Memory B cell (primary cell): ENCODE measurements around the gene TPGS2.

ENCODE experiments used
- ATAC-seq: fragments of 150-1000 bp; cut with Tn5 transposase; 2 replicates; pipeline ENCODE4 v1.10.0; 2021; ENCODE audit warnings: low read depth, mild to moderate bottlenecking, moderate library complexity
- DNase-seq, 2 donors: peaks; one replicate each; pipeline ENCODE4 v3.0.0; 2022; ENCODE audit warnings: low spot score in 2 of 2
- H3K27ac Mint-ChIP-seq: one replicate; pipeline ENCODE4 v1.8.0; 2022; ENCODE audit warnings: mild to moderate bottlenecking, moderate library complexity, mixed read lengths
- H3K27me3 Mint-ChIP-seq: one replicate; pipeline ENCODE4 v1.8.0; 2022; ENCODE audit warnings: mixed read lengths
- H3K36me3 Mint-ChIP-seq: one replicate; pipeline ENCODE4 v1.8.0; 2022; ENCODE audit warnings: mild to moderate bottlenecking, mixed read lengths
- H3K4me1 Mint-ChIP-seq: one replicate; pipeline ENCODE4 v1.8.0; 2022; ENCODE audit warnings: mixed read lengths
- H3K4me3 Mint-ChIP-seq: one replicate; pipeline ENCODE4 v1.8.0; 2022; ENCODE audit warnings: mild to moderate bottlenecking, moderate library complexity, mixed read lengths
- H3K9me3 Mint-ChIP-seq: one replicate; pipeline ENCODE4 v1.8.0; 2022; ENCODE audit warnings: mixed read lengths

TPGS2 gene

GRCh38 chr18:36813101-36813775, 15.6 kb downstream of the TPGS2 start:
- ATAC-seq (no peak), DNase-seq (no peak)
- Mint-ChIP-seq H3K27ac (peak overlapping the region; percentile 49), H3K27me3 (no peaks in the 10 kb centered on the region), H3K9me3 (no peaks in the 10 kb centered on the region), H3K36me3 (peaks cover 13% of the 10 kb centered on the region), H3K4me3 (no peak overlapping the region), H3K4me1 (peaks cover 2% of the 10 kb centered on the region)

GRCh38 chr18:36812678-36813077, 16.1 kb downstream of the TPGS2 start:
- peak overlapping the region; percentile 49 for H3K27ac Mint-ChIP-seq
- peaks cover 2% of the 10 kb centered on the region for H3K4me1 Mint-ChIP-seq
- H3K27me3 Mint-ChIP-seq = no peaks in the 10 kb centered on the region
- H3K9me3 Mint-ChIP-seq = no peaks in the 10 kb centered on the region
- peaks cover 10% of the 10 kb centered on the region for H3K36me3 Mint-ChIP-seq
- DNase-seq = no peak
- no peak for ATAC-seq
- H3K4me3 Mint-ChIP-seq = no peak overlapping the region

- DNase-seq (no peak), ATAC-seq (no peak)
- Mint-ChIP-seq H3K27me3 (no peaks in the 10 kb centered on the region), H3K4me1 (peaks cover 2% of the 10 kb centered on the region), H3K36me3 (peaks cover 13% of the 10 kb centered on the region), H3K4me3 (no peak overlapping the region), H3K9me3 (no peaks in the 10 kb centered on the region), H3K27ac (no peak overlapping the region)
Observed at GRCh38 chr18:36811955-36812354, 16.8 kb downstream of the TPGS2 start.

- DNase-seq (no peak), ATAC-seq (no peak)
- H3K27ac Mint-ChIP-seq = no peak overlapping the region
- no peaks in the 10 kb centered on the region for H3K9me3 Mint-ChIP-seq
- H3K27me3 Mint-ChIP-seq = no peaks in the 10 kb centered on the region
- no peak overlapping the region for H3K4me3 Mint-ChIP-seq
- peaks cover 2% of the 10 kb centered on the region for H3K4me1 Mint-ChIP-seq
- peaks cover 12% of the 10 kb centered on the region for H3K36me3 Mint-ChIP-seq
Observed at GRCh38 chr18:36811430-36811829, 17.4 kb downstream of the TPGS2 start.

GRCh38 chr18:36809590-36810381, 19.0 kb downstream of the TPGS2 start:
- peak; percentile 27 to 57 for DNase-seq
- Mint-ChIP-seq H3K27ac (no peak overlapping the region), H3K9me3 (no peaks in the 10 kb centered on the region), H3K4me1 (peaks cover 2% of the 10 kb centered on the region), H3K27me3 (no peaks in the 10 kb centered on the region), H3K36me3 (peaks cover 19% of the 10 kb centered on the region), H3K4me3 (no peak overlapping the region)
- peak; percentile 92 for ATAC-seq

GRCh38 chr18:36808681-36809080, 20.1 kb downstream of the TPGS2 start:
- Mint-ChIP-seq H3K4me3 (no peak overlapping the region), H3K27ac (no peak overlapping the region), H3K9me3 (no peaks in the 10 kb centered on the region), H3K36me3 (peaks cover 27% of the 10 kb centered on the region), H3K27me3 (no peaks in the 10 kb centered on the region), H3K4me1 (peaks cover 2% of the 10 kb centered on the region)
- DNase-seq = no peak
- no peak for ATAC-seq

GRCh38 chr18:36805105-36805504, 23.7 kb downstream of the TPGS2 start:
- Mint-ChIP-seq H3K27ac (no peak overlapping the region), H3K36me3 (peaks cover 45% of the 10 kb centered on the region), H3K4me3 (no peak overlapping the region), H3K9me3 (no peaks in the 10 kb centered on the region), H3K4me1 (peaks cover 2% of the 10 kb centered on the region), H3K27me3 (no peaks in the 10 kb centered on the region)
- ATAC-seq (no peak), DNase-seq (no peak)

GRCh38 chr18:36798738-36799473, 29.9 kb downstream of the TPGS2 start:
- Mint-ChIP-seq H3K27me3 (no peaks in the 10 kb centered on the region), H3K36me3 (peaks cover 59% of the 10 kb centered on the region), H3K27ac (no peak overlapping the region), H3K4me1 (no peaks in the 10 kb centered on the region), H3K9me3 (no peaks in the 10 kb centered on the region), H3K4me3 (no peak overlapping the region)
- DNase-seq (no peak), ATAC-seq (no peak)

GRCh38 chr18:36792634-36793283, 36.0 kb downstream of the TPGS2 start:
- Mint-ChIP-seq H3K4me3 (no peak overlapping the region), H3K27ac (no peak overlapping the region), H3K27me3 (no peaks in the 10 kb centered on the region), H3K4me1 (no peaks in the 10 kb centered on the region), H3K9me3 (peaks cover 5% of the 10 kb centered on the region), H3K36me3 (peaks cover 47% of the 10 kb centered on the region)
- ATAC-seq (no peak), DNase-seq (no peak)

- H3K36me3 Mint-ChIP-seq = peaks cover 20% of the 10 kb centered on the region
- H3K27me3 Mint-ChIP-seq = no peaks in the 10 kb centered on the region
- no peak overlapping the region for H3K4me3 Mint-ChIP-seq
- DNase-seq (no peak), ATAC-seq (no peak)
- no peaks in the 10 kb centered on the region for H3K4me1 Mint-ChIP-seq
- H3K9me3 Mint-ChIP-seq = peaks cover 5% of the 10 kb centered on the region
- H3K27ac Mint-ChIP-seq = no peak overlapping the region
Observed at GRCh38 chr18:36786686-36787085, 42.1 kb downstream of the TPGS2 start.

GRCh38 chr18:36783792-36784191, 45.0 kb downstream of the TPGS2 start:
- Mint-ChIP-seq H3K36me3 (peaks cover 5% of the 10 kb centered on the region), H3K27me3 (no peaks in the 10 kb centered on the region), H3K4me1 (no peaks in the 10 kb centered on the region), H3K9me3 (no peaks in the 10 kb centered on the region), H3K4me3 (no peak overlapping the region), H3K27ac (no peak overlapping the region)
- ATAC-seq (no peak), DNase-seq (no peak)

GRCh38 chr18:36782710-36783109, 46.1 kb downstream of the TPGS2 start:
- Mint-ChIP-seq H3K27ac (no peak overlapping the region), H3K27me3 (no peaks in the 10 kb centered on the region), H3K4me1 (no peaks in the 10 kb centered on the region), H3K4me3 (no peak overlapping the region), H3K9me3 (no peaks in the 10 kb centered on the region), H3K36me3 (peaks cover 3% of the 10 kb centered on the region)
- no peak for ATAC-seq
- no peak for DNase-seq

GRCh38 chr18:36780748-36781147, 48.1 kb downstream of the TPGS2 start:
- peaks cover 3% of the 10 kb centered on the region for H3K36me3 Mint-ChIP-seq
- H3K27ac Mint-ChIP-seq = no peak overlapping the region
- ATAC-seq (no peak), DNase-seq (no peak)
- H3K4me3 Mint-ChIP-seq = no peak overlapping the region
- H3K27me3 Mint-ChIP-seq = no peaks in the 10 kb centered on the region
- no peaks in the 10 kb centered on the region for H3K9me3 Mint-ChIP-seq
- no peaks in the 10 kb centered on the region for H3K4me1 Mint-ChIP-seq

- ATAC-seq = no peak
- Mint-ChIP-seq H3K9me3 (no peaks in the 10 kb centered on the region), H3K27ac (no peak overlapping the region), H3K4me1 (no peaks in the 10 kb centered on the region), H3K27me3 (no peaks in the 10 kb centered on the region), H3K36me3 (peaks cover 2% of the 10 kb centered on the region), H3K4me3 (no peak overlapping the region)
- DNase-seq = no peak
Observed at GRCh38 chr18:36777566-36777965, 51.2 kb downstream of the TPGS2 start.
